Activated gamma-delta T cell (primary cell): Measurements from ENCODE around the gene APPBP2.

Source experiments
- DNase-seq: peaks from one replicate; lab custom pipeline; 2025; lab: John Stamatoyannopoulos, UW

Gene APPBP2

DNA sequence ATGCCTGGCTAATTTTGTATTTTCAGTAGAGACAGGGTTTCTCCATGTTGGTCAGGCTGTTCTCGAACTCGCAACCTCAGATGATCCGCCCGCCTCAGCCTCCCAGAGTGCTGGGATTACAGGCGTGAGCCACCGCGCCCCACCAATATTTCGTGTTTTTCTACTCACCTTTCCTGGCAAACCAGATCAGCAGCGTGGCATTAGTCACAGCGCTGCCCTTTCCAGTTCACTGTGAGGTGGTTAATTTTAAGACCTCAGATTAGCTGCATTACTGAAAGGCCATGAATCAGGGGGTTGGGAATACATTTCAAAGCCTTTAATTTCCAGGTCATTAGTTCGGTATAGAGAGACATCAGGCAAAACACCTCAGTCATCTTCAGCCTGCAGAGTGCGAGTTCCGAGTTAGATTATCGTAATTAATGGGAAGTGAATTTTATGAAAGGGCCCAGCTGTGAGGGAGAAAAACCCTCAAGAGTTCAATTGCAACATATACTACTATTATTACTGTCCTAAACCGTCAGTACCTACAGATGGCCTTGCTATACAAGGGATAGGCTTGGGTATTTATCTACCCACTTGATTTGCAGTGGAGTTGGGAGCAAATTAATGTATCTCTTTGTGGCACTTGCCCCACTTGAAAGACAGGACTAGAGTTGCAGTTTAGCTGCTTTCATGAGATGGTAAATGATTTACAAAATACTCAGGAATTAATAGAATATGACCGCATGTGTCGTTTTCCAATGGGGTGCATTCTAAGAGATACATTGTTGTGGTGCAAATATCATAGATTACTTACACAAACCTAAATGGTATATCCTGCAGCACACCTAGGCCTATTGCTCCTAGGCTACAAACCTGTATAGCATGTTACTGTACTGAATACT is 132.0 kb downstream of the APPBP2 start:
- no peak for DNase-seq
